Left ventricle myocardium inferior (tissue), 1 donor: ENCODE measurements around the gene GCGR. TPM values are rescaled to one million over a fixed set of nuclear protein-coding genes. Genes with fewer than 3 reads are reported as not detected.

Experiments
- DNase-seq: peaks from one replicate; pipeline ENCODE4 v3.0.0-alpha.2; 2020
- H3K27ac ChIP-seq: fragments of 200-600 bp; replicated peaks from 2 replicates; pipeline ENCODE4 v1.8.0; 2021
- H3K27me3 ChIP-seq: fragments of 200-600 bp; 2 replicates; pipeline ENCODE4 v1.8.0; 2021; ENCODE audit warnings: low read depth
- H3K36me3 ChIP-seq: fragments of 200-600 bp; 2 replicates; pipeline ENCODE4 v1.8.0; 2021
- H3K4me1 ChIP-seq: fragments of 200-600 bp; 2 replicates; pipeline ENCODE4 v1.8.0; 2021
- H3K4me3 ChIP-seq: fragments of 200-600 bp; 2 replicates; pipeline ENCODE4 v1.8.0; 2021; ENCODE audit warnings: mild to moderate bottlenecking, moderate library complexity
- H3K9me3 ChIP-seq: fragments of 200-600 bp; replicated peaks from 2 replicates; pipeline ENCODE4 v1.8.0; 2021
- CTCF ChIP-seq: fragments of 200-600 bp; IDR thresholded peaks from 2 replicates; pipeline ENCODE4 v1.8.0; 2021; ENCODE audit warnings: antibody characterized with exemption, mild to moderate bottlenecking, borderline replicate concordance
- intact Hi-C: fragments of 100-400 bp; cut with micrococcal nuclease; formaldehyde crosslinking; loops from one replicate; pipeline ENCODE4 v1.11.0; 2022
- total RNA-seq: library from RNA; stranded (reverse); fragmentation: NEBNext Ultra II Directional; extraction: Animal tissue kit (Norgen Biotek cat#: 25700); gene quantifications from one replicate; pipeline ENCODE4 v1.2.1, GENCODE V29; 2021
- donor health status: DM: no; HTN: yes; CAD: no; lungs with severe emphysema.

GCGR gene
- total RNA-seq, 1 donor from 2014 or later = not detected

- no peak for DNase-seq
- TF ChIP-seq CTCF = no peak
- Histone ChIP-seq H3K27me3 (no peaks in the 10 kb centered on the region), H3K36me3 (peaks cover 10% of the 10 kb centered on the region), H3K9me3 (no peaks in the 10 kb centered on the region), H3K27ac (peak overlapping the region; percentile 93), H3K4me1 (peaks cover 32% of the 10 kb centered on the region), H3K4me3 (no peak overlapping the region)
- intact Hi-C loops = no loop called here
These were observed 17.2 kb downstream of the GCGR start for GRCh38 chr17:81821147-81821546.

- Histone ChIP-seq H3K36me3 (peaks cover 10% of the 10 kb centered on the region), H3K27ac (peak overlapping the region; percentile 93), H3K4me1 (peaks cover 32% of the 10 kb centered on the region), H3K4me3 (no peak overlapping the region), H3K9me3 (no peaks in the 10 kb centered on the region), H3K27me3 (no peaks in the 10 kb centered on the region)
- intact Hi-C loops = no loop called here
- peak; percentile 84 for DNase-seq
- peak; percentile 79 for TF ChIP-seq CTCF
These were observed 17.8 kb downstream of the GCGR start for GRCh38 chr17:81821603-81822311.

- H3K27ac ChIP-seq = peak overlapping the region; percentile 93
- no peak for DNase-seq
- no peaks in the 10 kb centered on the region for H3K9me3 ChIP-seq
- no peaks in the 10 kb centered on the region for H3K27me3 ChIP-seq
- intact Hi-C loops = no loop called here
- H3K4me1 ChIP-seq = peaks cover 32% of the 10 kb centered on the region
- no peak for TF ChIP-seq CTCF
- peaks cover 10% of the 10 kb centered on the region for H3K36me3 ChIP-seq
- H3K4me3 ChIP-seq = no peak overlapping the region
These were observed 18.3 kb downstream of the GCGR start for GRCh38 chr17:81822312-81822637.

GRCh38 chr17:81822996-81823819 is 19.3 kb downstream of the GCGR start:
- H3K27me3 ChIP-seq = no peaks in the 10 kb centered on the region
- peaks cover 10% of the 10 kb centered on the region for H3K36me3 ChIP-seq
- DNase-seq = no peak
- intact Hi-C loops = no loop called here
- H3K4me3 ChIP-seq = no peak overlapping the region
- peak overlapping the region; percentile 93 for H3K27ac ChIP-seq
- peaks cover 32% of the 10 kb centered on the region for H3K4me1 ChIP-seq
- TF ChIP-seq CTCF = no peak
- no peaks in the 10 kb centered on the region for H3K9me3 ChIP-seq

- peaks cover 40% of the 10 kb centered on the region for H3K4me1 ChIP-seq
- intact Hi-C loops = no loop called here
- no peak overlapping the region for H3K4me3 ChIP-seq
- no peak overlapping the region for H3K27ac ChIP-seq
- no peak for DNase-seq
- no peaks in the 10 kb centered on the region for H3K27me3 ChIP-seq
- no peaks in the 10 kb centered on the region for H3K9me3 ChIP-seq
- H3K36me3 ChIP-seq = peaks cover 10% of the 10 kb centered on the region
- TF ChIP-seq CTCF = no peak
These were observed 20.0 kb downstream of the GCGR start for GRCh38 chr17:81823820-81824550.
